A549 (cell line): ENCODE results near the gene ADPRS. TPM values are rescaled to one million over a fixed set of nuclear protein-coding genes. Genes with fewer than 3 reads are reported as not detected.
A peak's percentile ranks its signal among the peaks of the same experiment; 100 is the strongest.

Experiments
- ATAC-seq, 2 experiments: fragments of 200-7000 bp in 1 of 2; fragments of >200 bp in 1 of 2; cut with Nextera tagmentation in 1 of 2; cut with Tn5 transposase in 1 of 2; 3 replicates each; pipeline versions ENCODE4 v1.8.0 to v1.9.1; 2018 to 2020; ENCODE audit warnings: mild to moderate bottlenecking in 1 of 2, moderate library complexity in 1 of 2
- CTCF ChIA-PET: fragments of 300-600 bp; sonication (Branson Sonifier 250); formaldehyde crosslinking; extraction: SDS; loops from one replicate; lab custom pipeline; 2021; ENCODE audit warnings: antibody characterized with exemption, inconsistent platforms; lab: Yijun Ruan, JAX
- POLR2A ChIA-PET: fragments of 350-600 bp; formaldehyde crosslinking; extraction: SDS; loops from one replicate; lab custom pipeline; 2021; ENCODE audit warnings: antibody characterized with exemption, inconsistent platforms; lab: Yijun Ruan, JAX
- DNase-seq, 2 experiments: peaks; one replicate each; pipeline versions ENCODE4 v3.0.0 to v3.0.0-alpha.2; 2011 to 2016; ENCODE audit warnings: low read depth in 1 of 2, low spot score in 1 of 2
- FAIRE-seq: peaks from 2 replicates; lab custom pipeline; 2011; peaks lifted over from hg19 to GRCh38; lab: Jason Lieb, UNC
- H3K27ac ChIP-seq, 2 experiments: fragments of >200 bp; sonication (Bioruptor Twin); formaldehyde crosslinking; 3 replicates each; pipeline ENCODE4 v1.5.1; 2016 to 2017
- H3K4me1 ChIP-seq: fragments of >200 bp; sonication (Bioruptor Twin); formaldehyde crosslinking; 3 replicates; pipeline ENCODE4 v1.6.1; 2016
- H3K4me2 ChIP-seq: fragments of >200 bp; sonication (Bioruptor Twin); formaldehyde crosslinking; 3 replicates; pipeline ENCODE4 v1.6.1; 2016
- H3K4me3 ChIP-seq: fragments of >200 bp; sonication (Bioruptor Twin); formaldehyde crosslinking; 3 replicates; pipeline ENCODE4 v1.5.1; 2016
- H3K9me3 ChIP-seq: fragments of >200 bp; sonication (Bioruptor Twin); formaldehyde crosslinking; 3 replicates; pipeline ENCODE4 v1.6.1; 2016
- CEBPB ChIP-seq, 2 experiments: fragments of >200 bp in 1 of 2; sonication (Bioruptor Twin) in 1 of 2; formaldehyde crosslinking in 1 of 2; IDR thresholded peaks; 2 replicates each; pipeline ENCODE4 v1.6.1; 2012 to 2016
- EHMT2 ChIP-seq: fragments of 200-600 bp; sonication (generic); IDR thresholded peaks from 2 replicates; pipeline ENCODE4 v1.6.1; 2016; ENCODE audit warnings: antibody characterized with exemption, low read depth, mild to moderate bottlenecking, moderate library complexity
- EP300 ChIP-seq, 2 experiments: fragments of >200 bp; sonication (Bioruptor Twin); formaldehyde crosslinking; IDR thresholded peaks; 2 replicates in 1 of 2; 3 replicates in 1 of 2; pipeline ENCODE4 v1.6.1; 2016 to 2017
- ESRRA ChIP-seq: fragments of 150-350 bp; IDR thresholded peaks from 2 replicates; pipeline ENCODE4 v1.6.1; 2014; ENCODE audit warnings: mild to moderate bottlenecking, low read length, borderline replicate concordance
- GATA3 ChIP-seq: IDR thresholded peaks from 2 replicates; pipeline ENCODE4 v1.6.1; 2012; ENCODE audit warnings: borderline replicate concordance
- HES2 ChIP-seq: fragments of >200 bp; sonication (Bioruptor Twin); formaldehyde crosslinking; IDR thresholded peaks from 2 replicates; pipeline ENCODE4 v1.6.1; 2016
- HMGXB4 ChIP-seq: fragments of 250-450 bp; sonication (Bioruptor Pico); IDR thresholded peaks from 2 replicates; pipeline ENCODE4 v1.5.0; 2021; ENCODE audit warnings: mild to moderate bottlenecking, moderate library complexity, borderline replicate concordance
- JUNB ChIP-seq: fragments of >200 bp; sonication (Bioruptor Twin); formaldehyde crosslinking; IDR thresholded peaks from 2 replicates; pipeline ENCODE4 v1.6.1; 2016
- KDM1A ChIP-seq: fragments of 200-600 bp; sonication (generic); IDR thresholded peaks from 2 replicates; pipeline ENCODE4 v1.6.1; 2016; ENCODE audit warnings: low read depth, mild to moderate bottlenecking
- MAX ChIP-seq: IDR thresholded peaks from 2 replicates; pipeline ENCODE4 v1.6.1; 2012
- NFE2L2 ChIP-seq: fragments of 150-350 bp; conservative IDR thresholded peaks from 2 replicates; pipeline ENCODE4 v1.6.1; 2014; ENCODE audit warnings: low read length
- TP53 ChIP-seq: fragments of 250-450 bp; sonication (Bioruptor Pico); IDR thresholded peaks from 2 replicates; pipeline ENCODE4 v1.5.0; 2021; ENCODE audit warnings: mild to moderate bottlenecking, moderate library complexity
- ZFP36 ChIP-seq: fragments of 450-650 bp; IDR thresholded peaks from 2 replicates; pipeline ENCODE4 v1.6.1; 2014; ENCODE audit warnings: borderline replicate concordance; ENCODE audit not compliant: partially characterized antibody
- WGBS: methylation state at CpG from one replicate; pipeline ENCODE4 v1.1.6; 2017; ENCODE audit errors: missing lambda C conversion rate; 5-methylcytosine and 5-hydroxymethylcytosine counted together
- polyA plus RNA-seq, 4 experiments: library from polyadenylated mRNA; depleted of rRNA in 3 of 4; stranded (reverse); fragments of >200 nt; fragmentation: RNase III in 1 of 4; extraction: RNeasy Plus Mini Kit Qiagen cat#74134 plus additional on column Dnase treatment in 1 of 4; gene quantifications; 2 replicates in 3 of 4; 3 replicates in 1 of 4; pipeline ENCODE4 v1.2.3, GENCODE V29; 2011 to 2017

Gene ADPRS
- polyA plus RNA-seq, 2 of the 4 experiments (the other 2 are of a cell fraction): 14.6 to 15.2 TPM

- Histone ChIP-seq H3K4me2 (no peak overlapping the region), H3K4me3 (no peak overlapping the region), H3K27ac (no peak overlapping the region), H3K4me1 (peaks cover 6% of the 10 kb centered on the region)
- WGBS: 91% methylated on average over 8 of the region's 8 CpGs
- FAIRE-seq (no peak), DNase-seq (no peak)
- TF ChIP-seq JUNB: no peak
- no peak for TF ChIP-seq TP53 (CRISPR knock-in tag)
- TF ChIP-seq EP300 (IDR thresholded peaks at IDR 0.05): no peak
- no peak for TF ChIP-seq KDM1A
- TF ChIP-seq, all 56 proteins: peak for 0
- no peaks in the 10 kb centered on the region for H3K9me3 ChIP-seq
- POLR2A ChIA-PET: no interaction called here
- no peak for ATAC-seq
- CTCF ChIA-PET: interaction anchor here (1.2 to 13.6 kb wide), 5 partner anchors 11 to 123 kb away, joined by 3 to 147 read pairs (median 4); partner anchors contain the start of gene TRAPPC3
Measured at GRCh38 chr1:36094621-36095061, 5.9 kb downstream of the ADPRS start.

GRCh38 chr1:36095760-36096405 lies 7.2 kb downstream of the ADPRS start:
- POLR2A ChIA-PET: no interaction called here
- DNase-seq: no peak

GRCh38 chr1:36096500-36097432 lies 8.1 kb downstream of the ADPRS start:
- DNase-seq: peak in 1 of 2 experiments; percentile 48
- TF ChIP-seq MAX: peak; percentile 52
- no peak for TF ChIP-seq ZFP36
- TF ChIP-seq GATA3: no peak
- TF ChIP-seq, all 56 proteins: peak for 1
- Histone ChIP-seq H3K9me3 (no peaks in the 10 kb centered on the region), H3K27ac (no peak overlapping the region), H3K4me2 (no peak overlapping the region), H3K4me3 (no peak overlapping the region), H3K4me1 (no peaks in the 10 kb centered on the region)
- ATAC-seq: peak; percentile 70 to 78
- 83% methylated on average over 10 of the region's 16 CpGs for WGBS
- no peak for FAIRE-seq
- ChIA-PET CTCF (interaction anchor here (0.7 to 13.6 kb wide), 8 partner anchors 9 to 323 kb away, joined by 3 to 147 read pairs (median 3); no protein-coding TSS in a partner anchor), POLR2A (interaction anchor here (0.6 to 1.1 kb wide), 2 partner anchors 53 to 242 kb away, joined by 3 to 10 read pairs; partner anchors contain the start of gene TRAPPC3)

More at GRCh38 chr1:36095760-36096405, 7.2 kb downstream of the ADPRS start:
- no peak overlapping the region for H3K4me2 ChIP-seq
- CTCF ChIA-PET: interaction anchor here (0.8 to 13.6 kb wide), 6 partner anchors 9 to 326 kb away, joined by 3 to 147 read pairs (median 4); partner anchors contain the start of gene TRAPPC3
- TF ChIP-seq ESRRA (no peak), HMGXB4 (CRISPR knock-in tag) (no peak), CEBPB (IDR thresholded peaks at IDR 0.05) (no peak), NFE2L2 (no peak), EHMT2 (no peak), HES2 (no peak)
- ATAC-seq (no peak), FAIRE-seq (no peak)
- no peaks in the 10 kb centered on the region for H3K9me3 ChIP-seq
- H3K27ac ChIP-seq: no peak overlapping the region
- H3K4me1 ChIP-seq: no peaks in the 10 kb centered on the region
- 88% methylated on average over 10 of the region's 15 CpGs for WGBS
- no peak overlapping the region for H3K4me3 ChIP-seq
